ENCODE results near the gene FRMPD1.

FRMPD1 gene

DNA sequence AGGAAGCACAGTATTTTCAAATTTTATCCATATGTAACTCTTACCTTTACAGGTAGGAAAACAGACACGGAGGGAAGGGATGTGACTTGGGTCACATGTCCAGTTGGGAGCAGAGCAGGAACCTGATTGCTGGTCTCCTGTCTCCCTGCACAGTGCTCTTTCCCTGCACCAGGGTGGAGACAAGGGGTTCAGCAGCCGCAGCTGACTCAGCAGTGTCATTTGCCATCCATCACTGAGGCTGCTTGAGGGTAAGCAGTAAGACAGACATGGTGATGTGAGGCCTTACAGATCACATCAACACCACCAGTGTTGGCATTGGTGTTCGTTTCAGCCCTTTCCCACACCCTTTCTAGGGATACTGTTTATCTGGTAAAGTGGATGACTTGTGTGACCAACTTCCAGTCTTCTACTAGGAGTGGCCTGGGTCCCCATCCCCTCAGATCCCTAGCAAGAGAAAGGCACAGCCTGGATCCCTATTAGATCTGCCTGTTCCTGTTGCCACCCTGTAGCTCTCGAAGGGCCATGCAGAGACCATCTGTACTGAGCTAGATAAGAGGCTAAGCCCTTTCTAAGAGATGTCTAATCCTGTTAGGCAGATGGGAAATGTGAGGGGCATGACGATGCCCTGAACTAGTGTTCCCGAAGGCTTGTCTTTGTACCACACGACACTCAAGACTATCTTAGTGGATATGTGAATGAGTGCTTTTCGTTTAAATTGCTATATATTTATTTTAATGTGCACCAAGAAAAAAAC is 29.1 kb downstream of the FRMPD1 start:
- Histone ChIP-seq H3K36me3 (ENCODE audit: control insufficient read depth, insufficient read depth, low read length) (no peaks in the 10 kb centered on the region), H3K9ac (ENCODE audit: low read length) (no peak overlapping the region), H3K27ac (ENCODE audit: low read depth, low read length) (no peak overlapping the region), H3K4me3 (ENCODE audit: low read depth, low read length) (no peak overlapping the region), H3K27me3 (ENCODE audit: control insufficient read depth, insufficient read depth, low read length) (peaks cover 6% of the 10 kb centered on the region; the same call in 1 of the 2 replicates), H3K4me1 (ENCODE audit: control insufficient read depth, insufficient read depth, low read length) (no peaks in the 10 kb centered on the region), H3K9me3 (ENCODE audit: control insufficient read depth, insufficient read depth, low read depth, low read length) (no peaks in the 10 kb centered on the region)

GRCh38 chr9:37682951-37683350 is 32.2 kb downstream of the FRMPD1 start:
- no peaks in the 10 kb centered on the region for H3K4me1 ChIP-seq (ENCODE audit: control insufficient read depth, insufficient read depth, low read length)
- H3K4me3 ChIP-seq (ENCODE audit: low read depth, low read length), result no peak overlapping the region
- H3K9me3 ChIP-seq (ENCODE audit: control insufficient read depth, insufficient read depth, low read depth, low read length), result no peaks in the 10 kb centered on the region
- H3K27ac ChIP-seq (ENCODE audit: low read depth, low read length), result no peak overlapping the region
- no peak overlapping the region for H3K9ac ChIP-seq (ENCODE audit: low read length)
- H3K27me3 ChIP-seq (ENCODE audit: control insufficient read depth, insufficient read depth, low read length), result peaks cover 6% of the 10 kb centered on the region; the same call in 1 of the 2 replicates
- no peaks in the 10 kb centered on the region for H3K36me3 ChIP-seq (ENCODE audit: control insufficient read depth, insufficient read depth, low read length)

GRCh38 chr9:37683531-37684371 is 33.0 kb downstream of the FRMPD1 start:
- no peak overlapping the region for H3K27ac ChIP-seq (ENCODE audit: low read depth, low read length)
- H3K9ac ChIP-seq (ENCODE audit: low read length), result no peak overlapping the region
- no peak overlapping the region for H3K4me3 ChIP-seq (ENCODE audit: low read depth, low read length)
- peaks cover 6% of the 10 kb centered on the region; the same call in 1 of the 2 replicates for H3K27me3 ChIP-seq (ENCODE audit: control insufficient read depth, insufficient read depth, low read length)
- no peaks in the 10 kb centered on the region for H3K4me1 ChIP-seq (ENCODE audit: control insufficient read depth, insufficient read depth, low read length)
- no peaks in the 10 kb centered on the region for H3K9me3 ChIP-seq (ENCODE audit: control insufficient read depth, insufficient read depth, low read depth, low read length)
- no peaks in the 10 kb centered on the region for H3K36me3 ChIP-seq (ENCODE audit: control insufficient read depth, insufficient read depth, low read length)

DNA sequence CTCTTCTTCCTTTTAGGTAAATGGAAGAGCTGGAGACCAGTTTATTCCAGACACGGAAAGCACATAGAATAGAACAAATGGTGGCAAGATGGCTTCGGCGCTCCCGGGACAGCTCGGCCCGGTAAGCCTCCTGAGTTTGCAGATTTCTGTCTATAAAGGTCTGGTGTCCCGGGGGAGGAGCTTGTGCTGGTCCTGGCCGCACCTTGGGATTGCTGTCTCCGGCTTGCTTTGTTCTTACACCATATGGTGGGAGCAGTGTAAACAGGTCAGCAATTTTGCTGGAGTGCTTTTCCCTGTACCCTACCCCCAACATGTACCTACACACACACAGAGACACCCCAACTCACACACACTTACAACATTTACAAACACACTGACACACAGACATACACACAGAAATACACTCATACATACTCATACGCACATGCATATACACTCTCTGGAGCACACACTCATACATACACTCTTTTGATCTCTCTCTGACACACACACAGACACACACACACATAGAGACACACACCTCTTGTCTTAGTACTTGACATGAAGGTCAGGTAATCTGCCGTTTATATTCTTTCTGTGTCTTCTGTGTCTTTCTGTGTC is 42.0 kb downstream of the FRMPD1 start:
- no peaks in the 10 kb centered on the region; the same call in 1 of the 2 replicates for H3K27me3 ChIP-seq (ENCODE audit: control insufficient read depth, insufficient read depth, low read length)
- H3K9ac ChIP-seq (ENCODE audit: low read length), result no peak overlapping the region
- no peak overlapping the region for H3K27ac ChIP-seq (ENCODE audit: low read depth, low read length)
- H3K9me3 ChIP-seq (ENCODE audit: control insufficient read depth, insufficient read depth, low read depth, low read length), result peaks cover 3% of the 10 kb centered on the region; the same call in 1 of the 2 replicates
- H3K4me1 ChIP-seq (ENCODE audit: control insufficient read depth, insufficient read depth, low read length), result 0 out of 2 replicates have a peak, but pooled peaks cover 2% of the 10 kb centered on the region
- no peak overlapping the region for H3K4me3 ChIP-seq (ENCODE audit: low read depth, low read length)
- H3K36me3 ChIP-seq (ENCODE audit: control insufficient read depth, insufficient read depth, low read length), result no peaks in the 10 kb centered on the region

DNA sequence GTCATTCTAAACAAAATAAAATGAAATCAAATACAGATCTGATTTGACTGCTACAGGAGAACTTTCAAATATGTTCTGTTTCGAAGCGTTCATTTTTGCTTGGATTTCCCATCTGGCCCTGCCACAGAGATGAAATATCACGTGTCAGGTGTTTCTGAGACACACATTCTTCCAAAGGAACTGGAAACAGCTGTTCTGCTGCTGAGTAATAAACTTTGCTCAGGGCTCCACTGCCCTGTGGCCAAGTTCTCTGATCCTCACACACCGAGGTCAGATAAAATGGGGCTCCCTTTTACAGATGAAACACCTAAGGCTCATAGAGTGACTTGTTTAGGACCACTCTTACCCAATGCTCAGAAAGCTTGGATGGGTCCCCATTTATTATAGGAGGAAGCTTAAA is 42.5 kb downstream of the FRMPD1 start:
- Histone ChIP-seq H3K4me1 (ENCODE audit: control insufficient read depth, insufficient read depth, low read length) (0 out of 2 replicates have a peak, but pooled peaks cover 2% of the 10 kb centered on the region), H3K27me3 (ENCODE audit: control insufficient read depth, insufficient read depth, low read length) (no peaks in the 10 kb centered on the region; the same call in 1 of the 2 replicates), H3K9me3 (ENCODE audit: control insufficient read depth, insufficient read depth, low read depth, low read length) (peaks cover 3% of the 10 kb centered on the region; the same call in 1 of the 2 replicates), H3K27ac (ENCODE audit: low read depth, low read length) (no peak overlapping the region), H3K9ac (ENCODE audit: low read length) (no peak overlapping the region), H3K36me3 (ENCODE audit: control insufficient read depth, insufficient read depth, low read length) (no peaks in the 10 kb centered on the region), H3K4me3 (ENCODE audit: low read depth, low read length) (no peak overlapping the region)

- 0 out of 2 replicates have a peak, but pooled peaks cover 2% of the 10 kb centered on the region for H3K4me1 ChIP-seq (ENCODE audit: control insufficient read depth, insufficient read depth, low read length)
- H3K9me3 ChIP-seq (ENCODE audit: control insufficient read depth, insufficient read depth, low read depth, low read length), result peaks cover 3% of the 10 kb centered on the region; the same call in 1 of the 2 replicates
- H3K36me3 ChIP-seq (ENCODE audit: control insufficient read depth, insufficient read depth, low read length), result no peaks in the 10 kb centered on the region
- H3K4me3 ChIP-seq (ENCODE audit: low read depth, low read length), result no peak overlapping the region
- no peak overlapping the region for H3K27ac ChIP-seq (ENCODE audit: low read depth, low read length)
- H3K9ac ChIP-seq (ENCODE audit: low read length), result no peak overlapping the region
- H3K27me3 ChIP-seq (ENCODE audit: control insufficient read depth, insufficient read depth, low read length), result no peaks in the 10 kb centered on the region; the same call in 1 of the 2 replicates
Observed at GRCh38 chr9:37694355-37694754, 43.6 kb downstream of the FRMPD1 start.

DNA sequence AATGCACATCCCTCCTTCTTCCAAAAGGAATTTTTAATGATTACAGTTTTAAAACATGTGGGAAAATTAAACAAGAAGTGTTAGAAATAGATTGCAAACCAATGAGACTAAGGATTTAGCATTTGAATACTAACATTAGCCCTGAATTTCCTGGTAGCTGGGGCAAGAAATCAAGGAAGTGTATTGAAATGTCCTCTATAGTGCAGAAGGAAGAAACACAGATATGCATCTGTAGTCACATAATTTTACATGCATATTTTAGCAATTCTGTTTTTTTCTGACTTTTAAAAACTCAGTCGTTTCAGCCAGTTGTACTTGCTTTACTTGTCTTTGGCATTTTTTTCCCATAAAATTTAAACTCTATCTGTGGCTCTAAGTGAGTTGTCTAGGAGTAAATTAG is 45.8 kb downstream of the FRMPD1 start:
- Histone ChIP-seq H3K27me3 (ENCODE audit: control insufficient read depth, insufficient read depth, low read length) (no peaks in the 10 kb centered on the region), H3K36me3 (ENCODE audit: control insufficient read depth, insufficient read depth, low read length) (no peaks in the 10 kb centered on the region), H3K27ac (ENCODE audit: low read depth, low read length) (no peak overlapping the region), H3K4me3 (ENCODE audit: low read depth, low read length) (no peak overlapping the region), H3K9me3 (ENCODE audit: control insufficient read depth, insufficient read depth, low read depth, low read length) (peaks cover 3% of the 10 kb centered on the region; the same call in 1 of the 2 replicates), H3K4me1 (ENCODE audit: control insufficient read depth, insufficient read depth, low read length) (0 out of 2 replicates have a peak, but pooled peaks cover 2% of the 10 kb centered on the region), H3K9ac (ENCODE audit: low read length) (no peak overlapping the region)

GRCh38 chr9:37700131-37700530 is 49.4 kb downstream of the FRMPD1 start:
- Histone ChIP-seq H3K4me3 (ENCODE audit: low read depth, low read length) (no peak overlapping the region), H3K4me1 (ENCODE audit: control insufficient read depth, insufficient read depth, low read length) (0 out of 2 replicates have a peak, but pooled peaks cover 2% of the 10 kb centered on the region)

DNA sequence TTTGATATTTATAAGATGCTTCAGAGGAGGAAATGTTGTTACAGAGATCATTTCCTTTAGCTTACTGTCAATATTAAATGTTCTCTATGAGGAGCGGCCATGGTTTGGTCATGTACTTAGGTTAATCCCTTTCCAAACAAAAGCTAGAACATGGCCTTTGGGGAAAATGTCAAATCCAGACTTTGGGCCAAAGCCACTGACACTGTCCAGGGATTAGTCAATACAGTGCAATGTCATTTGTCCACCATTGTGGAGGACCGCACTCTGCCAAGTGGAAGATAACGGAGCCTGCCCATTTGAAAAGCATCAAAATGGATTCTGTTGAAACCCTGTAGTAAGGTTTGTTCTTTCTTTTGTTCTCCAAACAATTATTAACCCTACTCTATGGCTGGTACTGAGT is 50.1 kb downstream of the FRMPD1 start:
- Histone ChIP-seq H3K27ac (ENCODE audit: low read depth, low read length) (no peak overlapping the region), H3K4me3 (ENCODE audit: low read depth, low read length) (no peak overlapping the region), H3K4me1 (ENCODE audit: control insufficient read depth, insufficient read depth, low read length) (0 out of 2 replicates have a peak, but pooled peaks cover 2% of the 10 kb centered on the region), H3K27me3 (ENCODE audit: control insufficient read depth, insufficient read depth, low read length) (0 out of 2 replicates have a peak, but pooled peaks cover under 1% of the 10 kb centered on the region), H3K9me3 (ENCODE audit: control insufficient read depth, insufficient read depth, low read depth, low read length) (no peaks in the 10 kb centered on the region), H3K36me3 (ENCODE audit: control insufficient read depth, insufficient read depth, low read length) (no peaks in the 10 kb centered on the region), H3K9ac (ENCODE audit: low read length) (no peak overlapping the region)

More at GRCh38 chr9:37700131-37700530, 49.4 kb downstream of the FRMPD1 start:
- H3K9ac ChIP-seq (ENCODE audit: low read length), result no peak overlapping the region
- H3K9me3 ChIP-seq (ENCODE audit: control insufficient read depth, insufficient read depth, low read depth, low read length), result peaks cover 1% of the 10 kb centered on the region; the same call in 1 of the 2 replicates
- H3K27me3 ChIP-seq (ENCODE audit: control insufficient read depth, insufficient read depth, low read length), result no peaks in the 10 kb centered on the region
- H3K36me3 ChIP-seq (ENCODE audit: control insufficient read depth, insufficient read depth, low read length), result no peaks in the 10 kb centered on the region
- H3K27ac ChIP-seq (ENCODE audit: low read depth, low read length), result no peak overlapping the region

- Histone ChIP-seq H3K9me3 (ENCODE audit: control insufficient read depth, insufficient read depth, low read depth, low read length) (no peaks in the 10 kb centered on the region), H3K27me3 (ENCODE audit: control insufficient read depth, insufficient read depth, low read length) (peaks cover 16% of the 10 kb centered on the region; the same call in 1 of the 2 replicates), H3K4me1 (ENCODE audit: control insufficient read depth, insufficient read depth, low read length) (no peaks in the 10 kb centered on the region), H3K27ac (ENCODE audit: low read depth, low read length) (no peak overlapping the region), H3K36me3 (ENCODE audit: control insufficient read depth, insufficient read depth, low read length) (no peaks in the 10 kb centered on the region), H3K4me3 (ENCODE audit: low read depth, low read length) (no peak overlapping the region), H3K9ac (ENCODE audit: low read length) (no peak overlapping the region)
Observed at GRCh38 chr9:37705787-37706186, 55.0 kb downstream of the FRMPD1 start.
